Germinal center (tissue), 1 donor: ENCODE data around the gene CST9.

Experiments used
- DNase-seq: peaks from one replicate; pipeline ENCODE4 v3.0.0; 2012; ENCODE audit warnings: mixed read lengths, low spot score

Gene CST9

GRCh38 chr20:23605867-23606651, at the start of gene CST9:
CST9 (minus strand) TSS chr20:23605917; CDS start chr20:23605864, 53 bp downstream.
- no peak for DNase-seq

- DNase-seq = no peak
These were observed 49.0 kb upstream of the CST9 start for GRCh38 chr20:23654717-23655116.

- DNase-seq = no peak
These were observed 48.3 kb upstream of the CST9 start for GRCh38 chr20:23654000-23654399.

GRCh38 chr20:23653400-23653938, 47.8 kb upstream of the CST9 start:
- DNase-seq = no peak

GRCh38 chr20:23652926-23653325, 47.2 kb upstream of the CST9 start:
- no peak for DNase-seq

GRCh38 chr20:23652371-23652770, 46.7 kb upstream of the CST9 start:
- no peak for DNase-seq

- no peak for DNase-seq
These were observed 45.4 kb upstream of the CST9 start for GRCh38 chr20:23651117-23651516.

- no peak for DNase-seq
These were observed 44.2 kb upstream of the CST9 start for GRCh38 chr20:23649830-23650417.

- DNase-seq = no peak
These were observed 43.5 kb upstream of the CST9 start for GRCh38 chr20:23649242-23649641.

- no peak for DNase-seq
These were observed 41.6 kb upstream of the CST9 start for GRCh38 chr20:23647346-23647745.

- no peak for DNase-seq
These were observed 40.6 kb upstream of the CST9 start for GRCh38 chr20:23646106-23646873.

GRCh38 chr20:23645575-23645974, 39.9 kb upstream of the CST9 start:
- DNase-seq = no peak

- no peak for DNase-seq
These were observed 38.4 kb upstream of the CST9 start for GRCh38 chr20:23644164-23644563.

- no peak for DNase-seq
These were observed 37.9 kb upstream of the CST9 start for GRCh38 chr20:23643659-23644058.

- no peak for DNase-seq
These were observed 36.4 kb upstream of the CST9 start for GRCh38 chr20:23641936-23642751.

GRCh38 chr20:23640671-23641667, 35.3 kb upstream of the CST9 start:
- DNase-seq = no peak

GRCh38 chr20:23640018-23640601, 34.4 kb upstream of the CST9 start:
- DNase-seq = no peak

- DNase-seq = no peak
These were observed 33.8 kb upstream of the CST9 start for GRCh38 chr20:23639490-23639958.

- DNase-seq = no peak
These were observed 32.6 kb upstream of the CST9 start for GRCh38 chr20:23638309-23638708.
